Stimulated activated CD8-positive, alpha-beta memory T cell treated with anti-CD3 and anti-CD28 coated beads, Interleukin-7, amount 100 ng/mL, for 24 hours (primary cell): Measurements from ENCODE around the gene NSMCE1.

Experiments used
- DNase-seq: peaks from one replicate; pipeline ENCODE4 v3.0.0-alpha.2; 2020; ENCODE audit warnings: low read depth

The NSMCE1 gene

GRCh38 chr16:27242868-27243590, 25.5 kb downstream of the NSMCE1 start:
- no peak for DNase-seq

GRCh38 chr16:27242398-27242797, 26.2 kb downstream of the NSMCE1 start:
- DNase-seq = no peak

- DNase-seq = no peak
Observed at GRCh38 chr16:27241658-27242057, 26.9 kb downstream of the NSMCE1 start.

GRCh38 chr16:27240948-27241531, 27.5 kb downstream of the NSMCE1 start:
- no peak for DNase-seq

- DNase-seq = no peak
Observed at GRCh38 chr16:27239906-27240655, 28.5 kb downstream of the NSMCE1 start.

- DNase-seq = no peak
Observed at GRCh38 chr16:27239026-27239425, 29.5 kb downstream of the NSMCE1 start.

GRCh38 chr16:27238591-27238990, 30.0 kb downstream of the NSMCE1 start:
- no peak for DNase-seq

GRCh38 chr16:27238016-27238587, 30.5 kb downstream of the NSMCE1 start:
- DNase-seq = peak; percentile 29

GRCh38 chr16:27237219-27238015, 31.2 kb downstream of the NSMCE1 start:
- DNase-seq = peak; percentile 51

GRCh38 chr16:27236635-27237218, 31.8 kb downstream of the NSMCE1 start:
- DNase-seq = no peak

- DNase-seq = no peak
Observed at GRCh38 chr16:27235938-27236245, 32.7 kb downstream of the NSMCE1 start.

GRCh38 chr16:27235055-27235937, 33.3 kb downstream of the NSMCE1 start:
- peak; percentile 53 for DNase-seq

- DNase-seq = no peak
Observed at GRCh38 chr16:27234603-27235002, 34.0 kb downstream of the NSMCE1 start.

- no peak for DNase-seq
Observed at GRCh38 chr16:27234171-27234570, 34.4 kb downstream of the NSMCE1 start.

- DNase-seq = no peak
Observed at GRCh38 chr16:27233731-27234130, 34.8 kb downstream of the NSMCE1 start.

- DNase-seq = no peak
Observed at GRCh38 chr16:27232901-27233625, 35.5 kb downstream of the NSMCE1 start.

- DNase-seq = no peak
Observed at GRCh38 chr16:27232061-27232900, 36.3 kb downstream of the NSMCE1 start.

- DNase-seq = no peak
Observed at GRCh38 chr16:27231692-27232060, 36.9 kb downstream of the NSMCE1 start.

GRCh38 chr16:27230562-27231001, 38.0 kb downstream of the NSMCE1 start:
- DNase-seq = peak; percentile 38
